SU-DHL-6 (cell line): Measurements from ENCODE around the gene PALM.
A peak's percentile ranks its signal among the peaks of the same experiment; 100 is the strongest.
"Not testable (repeated sequence)": the region's sequence is repeated elsewhere in the genome, so short reads cannot be mapped to it uniquely, and the experiment has no call there.

ENCODE experiments used
- H2AFZ ChIP-seq: fragments of 200-600 bp; sonication (generic); 2 replicates; pipeline ENCODE4 v1.6.1; 2014; ENCODE audit warnings: low read depth, mild to moderate bottlenecking, moderate library complexity, mixed read lengths, antibody characterized with exemption, low read length; ENCODE audit not compliant: severe bottlenecking
- H3F3A ChIP-seq: fragments of 200-600 bp; shearing (Covaris generic); 2 replicates; pipeline ENCODE4 v1.6.0; 2016; ENCODE audit warnings: antibody characterized with exemption, mild to moderate bottlenecking; ENCODE audit not compliant: insufficient read depth
- H3K27ac ChIP-seq: fragments of 200-600 bp; sonication (generic); 2 replicates; pipeline ENCODE4 v1.5.1; 2016; ENCODE audit warnings: low read depth, mild to moderate bottlenecking, low read length, moderate library complexity, mixed read lengths
- H3K27me3 ChIP-seq: fragments of 200-600 bp; sonication (generic), shearing (Covaris generic); 2 replicates; pipeline ENCODE4 v1.6.0; 2014; ENCODE audit warnings: mild to moderate bottlenecking, low read length
- H3K36me3 ChIP-seq: fragments of 200-600 bp; sonication (generic); 2 replicates; pipeline ENCODE4 v1.6.1; 2014; ENCODE audit warnings: mild to moderate bottlenecking, low read length, mixed read lengths
- H3K4me2 ChIP-seq: fragments of 300-600, 200-600 bp; shearing (Covaris generic), sonication (generic); 2 replicates; pipeline ENCODE4 v1.6.0; 2014; ENCODE audit warnings: low read length, low read depth, mild to moderate bottlenecking; ENCODE audit not compliant: poor library complexity, severe bottlenecking
- H3K4me3 ChIP-seq: fragments of 200-600 bp; sonication (generic); 2 replicates; pipeline ENCODE4 v1.5.1; 2014; ENCODE audit warnings: antibody characterized with exemption, low read length, mild to moderate bottlenecking, mixed read lengths; ENCODE audit not compliant: insufficient read depth, poor library complexity, severe bottlenecking
- H3K79me2 ChIP-seq: fragments of 200-600 bp; sonication (generic); 2 replicates; pipeline ENCODE4 v1.6.1; 2014; ENCODE audit warnings: mild to moderate bottlenecking, low read length, moderate library complexity; ENCODE audit not compliant: insufficient read depth
- H3K9ac ChIP-seq: fragments of 200-600 bp; sonication (generic); 2 replicates; pipeline ENCODE4 v1.7.0; 2014; ENCODE audit warnings: mild to moderate bottlenecking, low read length
- H3K9me2 ChIP-seq: fragments of 200-600 bp; sonication (generic); replicated peaks from 2 replicates; pipeline ENCODE4 v1.6.1; 2014; ENCODE audit warnings: low read length; ENCODE audit not compliant: insufficient read depth
- H3K9me3 ChIP-seq: fragments of 200-600 bp; sonication (generic); 2 replicates; pipeline ENCODE4 v1.6.1; 2014; ENCODE audit warnings: low read length, mixed read lengths; ENCODE audit not compliant: insufficient read depth
- H4K20me1 ChIP-seq: fragments of 200-600 bp; sonication (generic); 2 replicates; pipeline ENCODE4 v1.6.1; 2014; ENCODE audit warnings: low read depth, mild to moderate bottlenecking, antibody characterized with exemption, low read length, moderate library complexity, mixed read lengths
- CTCF ChIP-seq: fragments of 200-600 bp; sonication (generic); IDR thresholded peaks from one replicate; pipeline ENCODE4 v1.5.1; 2017; ENCODE audit warnings: antibody characterized with exemption, mild to moderate bottlenecking, low read length, moderate library complexity; ENCODE audit not compliant: insufficient read depth, poor library complexity, severe bottlenecking
- EZH2phosphoT487 ChIP-seq: fragments of 200-600 bp; sonication (generic), shearing (Covaris generic); conservative IDR thresholded peaks from 2 replicates; pipeline ENCODE4 v1.6.1; 2018; ENCODE audit warnings: mild to moderate bottlenecking, antibody characterized with exemption, low read length, moderate library complexity, mixed read lengths

The PALM gene

GRCh38 chr19:664913-665443 lies 43.8 kb upstream of the PALM start:
- H2AFZ ChIP-seq, result no peak overlapping the region

GRCh38 chr19:666985-667573 lies 41.7 kb upstream of the PALM start:
- H3K27me3 ChIP-seq, H3K27ac ChIP-seq, H3K79me2 ChIP-seq, H4K20me1 ChIP-seq, H2AFZ ChIP-seq, H3K4me2 ChIP-seq, H3K4me3 ChIP-seq, H3K36me3 ChIP-seq, H3K9me2 ChIP-seq, H3F3A ChIP-seq, H3K9ac ChIP-seq, H3K9me3 ChIP-seq: not testable (repeated sequence)

More at GRCh38 chr19:664913-665443, 43.8 kb upstream of the PALM start:
- Histone ChIP-seq H3K79me2 (peaks cover 29% of the 10 kb centered on the region), H3K4me2 (no peak overlapping the region), H3K9me2 (no peaks in the 10 kb centered on the region), H3K9ac (no peak overlapping the region), H3K4me3 (no peak overlapping the region), H3K36me3 (no peaks in the 10 kb centered on the region), H4K20me1 (peaks cover 2% of the 10 kb centered on the region; the same call in 1 of the 2 replicates), H3K27ac (no peak overlapping the region), H3K9me3 (no peaks in the 10 kb centered on the region), H3K27me3 (no peaks in the 10 kb centered on the region), H3F3A (peaks cover 19% of the 10 kb centered on the region)
- TF ChIP-seq CTCF (peak; percentile 74), EZH2phosphoT487 (no peak)

- not testable (repeated sequence) for H3K4me3 ChIP-seq, H3K27me3 ChIP-seq, H3K4me2 ChIP-seq, H3K9me2 ChIP-seq, H3K36me3 ChIP-seq, H3K9me3 ChIP-seq, H4K20me1 ChIP-seq, H2AFZ ChIP-seq, H3K79me2 ChIP-seq, H3K27ac ChIP-seq, H3F3A ChIP-seq, H3K9ac ChIP-seq
These were observed 39.9 kb upstream of the PALM start for GRCh38 chr19:668675-669434.

- no peaks in the 10 kb centered on the region for H3K79me2 ChIP-seq
These were observed 38.1 kb upstream of the PALM start for GRCh38 chr19:670609-671075.

More at GRCh38 chr19:670609-671075, 38.1 kb upstream of the PALM start:
- no peak for TF ChIP-seq EZH2phosphoT487
- Histone ChIP-seq H4K20me1 (no peaks in the 10 kb centered on the region), H3K4me2 (no peak overlapping the region), H3K9ac (no peak overlapping the region), H3F3A (no peaks in the 10 kb centered on the region), H3K27ac (no peak overlapping the region), H3K4me3 (no peak overlapping the region), H3K27me3 (no peaks in the 10 kb centered on the region), H2AFZ (no peak overlapping the region), H3K9me3 (no peaks in the 10 kb centered on the region), H3K36me3 (no peaks in the 10 kb centered on the region), H3K9me2 (no peaks in the 10 kb centered on the region)
